CD14-positive monocyte (primary cell): ENCODE results near the gene S1PR3. TPM values are rescaled to one million over a fixed set of nuclear protein-coding genes. Genes with fewer than 3 reads are reported as not detected.
A peak's percentile ranks its signal among the peaks of the same experiment; 100 is the strongest.

Experiments
- DNase-seq, 3 donors: peaks; one replicate each; pipeline ENCODE4 v3.0.0-alpha.2; 2011 to 2022
- H2AFZ ChIP-seq: 2 replicates; pipeline ENCODE4 v1.6.0; 2012; ENCODE audit warnings: mild to moderate bottlenecking, low read depth, low read length, inconsistent platforms; ENCODE audit not compliant: insufficient read depth, poor library complexity, severe bottlenecking
- H3K27ac ChIP-seq, 2 donors: 1 replicate in 1 of 2; 2 replicates in 1 of 2; pipeline ENCODE4 v1.5.1; 2012 to 2013; ENCODE audit warnings: low read length in 2 of 2, control low read depth in 1 of 2, inconsistent platforms in 1 of 2, low read depth in 1 of 2, mild to moderate bottlenecking in 1 of 2
- H3K27me3 ChIP-seq, 2 donors: one replicate each; pipeline versions ENCODE4 v1.6.0 to v1.6.1; 2011 to 2013; ENCODE audit warnings: low read length in 2 of 2; ENCODE audit not compliant: control insufficient read depth in 2 of 2, insufficient read depth in 2 of 2
- H3K36me3 ChIP-seq, 2 donors: replicated peaks in 1 of 2; 1 replicate in 1 of 2; 2 replicates in 1 of 2; pipeline versions ENCODE4 v1.5.1 to v1.6.1; 2012 to 2013; ENCODE audit warnings: low read length in 2 of 2, control low read depth in 1 of 2, inconsistent platforms in 1 of 2, mild to moderate bottlenecking in 1 of 2; ENCODE audit not compliant: insufficient read depth in 2 of 2, control insufficient read depth in 1 of 2
- H3K4me1 ChIP-seq, 2 donors: 1 replicate in 1 of 2; 2 replicates in 1 of 2; pipeline versions ENCODE4 v1.5.1 to v1.6.1; 2012 to 2013; ENCODE audit warnings: low read length in 2 of 2, control low read depth in 1 of 2, inconsistent platforms in 1 of 2, mild to moderate bottlenecking in 1 of 2, moderate library complexity in 1 of 2; ENCODE audit not compliant: insufficient read depth in 2 of 2, control insufficient read depth in 1 of 2
- H3K4me2 ChIP-seq: replicated peaks from 2 replicates; pipeline ENCODE3; 2012; ENCODE audit warnings: low read length, moderate library complexity, mild to moderate bottlenecking; ENCODE audit not compliant: poor library complexity, severe bottlenecking; ENCODE audit errors: extremely low read depth
- H3K4me3 ChIP-seq, 3 experiments: fragments of 200-600 bp in 1 of 3; sonication (generic) in 1 of 3; replicated peaks in 1 of 3; 1 replicate in 2 of 3; 2 replicates in 1 of 3; pipeline ENCODE4 v1.5.1; 2011 to 2013; ENCODE audit warnings: low read length in 3 of 3, mild to moderate bottlenecking in 3 of 3, control low read depth in 2 of 3, low read depth in 2 of 3, inconsistent platforms in 1 of 3, moderate library complexity in 1 of 3
- H3K79me2 ChIP-seq: 2 replicates; pipeline ENCODE4 v1.6.0; 2012; ENCODE audit warnings: mild to moderate bottlenecking, control low read depth, inconsistent platforms, low read length, moderate library complexity; ENCODE audit not compliant: insufficient read depth
- H3K9ac ChIP-seq: 2 replicates; pipeline ENCODE4 v1.6.0; 2017; ENCODE audit warnings: low read length, mild to moderate bottlenecking; ENCODE audit not compliant: insufficient read depth, poor library complexity, severe bottlenecking
- H3K9me3 ChIP-seq, 2 donors: replicated peaks in 1 of 2; 1 replicate in 1 of 2; 2 replicates in 1 of 2; pipeline versions ENCODE4 v1.5.1 to v1.6.1; 2012 to 2013; ENCODE audit warnings: low read length in 2 of 2, control low read depth in 1 of 2; ENCODE audit not compliant: control insufficient read depth in 1 of 2, insufficient read depth in 1 of 2
- H4K20me1 ChIP-seq: 2 replicates; pipeline ENCODE4 v1.6.0; 2012; ENCODE audit warnings: mild to moderate bottlenecking, low read length, control low read depth, moderate library complexity; ENCODE audit not compliant: insufficient read depth
- H3K27ac Mint-ChIP-seq, 7 donors: one replicate each; pipeline ENCODE4 v1.8.0; 2020; ENCODE audit warnings: mild to moderate bottlenecking in 7 of 7, mixed read lengths in 7 of 7, moderate library complexity in 6 of 7, inconsistent platforms in 2 of 7
- H3K27me3 Mint-ChIP-seq, 3 donors: one replicate each; pipeline ENCODE4 v1.8.0; 2021 to 2022; ENCODE audit warnings: low read depth in 3 of 3, mild to moderate bottlenecking in 3 of 3, mixed read lengths in 3 of 3, moderate library complexity in 3 of 3, inconsistent platforms in 1 of 3
- H3K36me3 Mint-ChIP-seq, 2 donors: one replicate each; pipeline ENCODE4 v1.8.0; 2020; ENCODE audit warnings: mixed read lengths in 2 of 2, inconsistent platforms in 1 of 2, mild to moderate bottlenecking in 1 of 2
- H3K4me1 Mint-ChIP-seq: one replicate; pipeline ENCODE4 v1.8.0; 2020; ENCODE audit warnings: mild to moderate bottlenecking, mixed read lengths
- H3K4me3 Mint-ChIP-seq, 2 donors: one replicate each; pipeline ENCODE4 v1.8.0; 2020; ENCODE audit warnings: mild to moderate bottlenecking in 2 of 2, mixed read lengths in 2 of 2, moderate library complexity in 1 of 2
- H3K9me3 Mint-ChIP-seq, 7 donors: one replicate each; pipeline ENCODE4 v1.8.0; 2020 to 2022; ENCODE audit warnings: mixed read lengths in 7 of 7, mild to moderate bottlenecking in 6 of 7, moderate library complexity in 6 of 7, inconsistent platforms in 2 of 7
- CTCF ChIP-seq: fragments of 200-600 bp; IDR thresholded peaks from one replicate; pipeline ENCODE4 v1.8.0; 2022; ENCODE audit warnings: antibody characterized with exemption, mild to moderate bottlenecking
- WGBS: methylation state at CpG from one replicate; pipeline ENCODE4 v1.1.5; 2013; ENCODE audit warnings: missing lambda C conversion rate; ENCODE audit not compliant: insufficient coverage; 5-methylcytosine and 5-hydroxymethylcytosine counted together
- intact Hi-C, 2 donors: fragments of 100-400 bp; cut with micrococcal nuclease; formaldehyde crosslinking; loops; one replicate each; pipeline versions ENCODE4 v1.15.0 to v1.15.1; 2023
- polyA plus RNA-seq, 3 donors: library from polyadenylated mRNA; depleted of rRNA in 1 of 3; unstranded in 2 of 3; stranded (reverse) in 1 of 3; fragments of 300-500 nt in 2 of 3; fragments of >200 nt in 1 of 3; fragmentation: Illumina TruSeq in 2 of 3; gene quantifications; 1 replicate in 2 of 3; 2 replicates in 1 of 3; pipeline ENCODE4 v1.2.3, GENCODE V29; 2012 to 2021

Gene S1PR3
- polyA plus RNA-seq, 3 donors: 28.2 to 59.7 (median 30.6) TPM

- peak; percentile 21 to 70 (median 53) for DNase-seq
- H3K27me3 ChIP-seq: no peaks in the 10 kb centered on the region
- H3K36me3 ChIP-seq: no peaks in the 10 kb centered on the region
- H3K79me2 ChIP-seq: no peaks in the 10 kb centered on the region
- Mint-ChIP-seq H3K9me3 (peaks cover 0 to 10% (median 0%) of the 10 kb centered on the region in 7 donors), H3K27me3 (peaks cover 0 to 16% (median 0%) of the 10 kb centered on the region in 3 donors), H3K4me3 (no peak overlapping the region), H3K27ac (peak overlapping the region; percentile 77 to 96 (median 91)), H3K4me1 (peaks cover 75% of the 10 kb centered on the region), H3K36me3 (peaks cover 5% of the 10 kb centered on the region in 2 donors)
- WGBS: no CpG with 5 or more reads among the region's 1 CpG
- H3K9me3 ChIP-seq: no peaks in the 10 kb centered on the region
- no peak for TF ChIP-seq CTCF
- H2AFZ ChIP-seq: peak overlapping the region; percentile 55
- peak overlapping the region; percentile 27 for H3K4me2 ChIP-seq
- intact Hi-C loops: loop anchor here (1.0 to 10.0 kb wide), 4 partner anchors 12 to 45 kb away; no protein-coding TSS in a partner anchor
- H3K4me3 ChIP-seq: peak overlapping the region in 1 of 3 experiments; percentile 23
- H4K20me1 ChIP-seq: no peaks in the 10 kb centered on the region
- H3K27ac ChIP-seq: peak overlapping the region; percentile 58 to 78
- H3K9ac ChIP-seq: no peak overlapping the region
- peaks cover 68 to 70% of the 10 kb centered on the region in 2 donors for H3K4me1 ChIP-seq
Observed at GRCh38 chr9:88949961-88950340, 41.3 kb upstream of the S1PR3 start.

GRCh38 chr9:88950341-88951154 lies 40.7 kb upstream of the S1PR3 start:
- no peaks in the 10 kb centered on the region for H3K79me2 ChIP-seq
- H3K36me3 ChIP-seq: no peaks in the 10 kb centered on the region
- H3K4me3 ChIP-seq: peak overlapping the region in 1 of 3 experiments; percentile 23
- Mint-ChIP-seq H3K27ac (peak overlapping the region; percentile 77 to 96 (median 91)), H3K27me3 (peaks cover 0 to 10% (median 0%) of the 10 kb centered on the region in 3 donors), H3K9me3 (peaks cover 0 to 10% (median 0%) of the 10 kb centered on the region in 7 donors), H3K4me1 (peaks cover 73% of the 10 kb centered on the region), H3K4me3 (peak overlapping the region in 1 of 2 donors; percentile 67), H3K36me3 (peaks cover 5% of the 10 kb centered on the region in 2 donors)
- H3K4me2 ChIP-seq: peak overlapping the region; percentile 27
- WGBS: 70% methylated on average over 2 of the region's 10 CpGs
- no peak overlapping the region for H3K9ac ChIP-seq
- DNase-seq: peak; percentile 47 to 79 (median 76)
- peak overlapping the region; percentile 55 for H2AFZ ChIP-seq
- intact Hi-C loops: loop anchor here (1.0 to 10.0 kb wide), 4 partner anchors 12 to 46 kb away; no protein-coding TSS in a partner anchor
- no peaks in the 10 kb centered on the region for H4K20me1 ChIP-seq
- H3K27me3 ChIP-seq: no peaks in the 10 kb centered on the region
- H3K4me1 ChIP-seq: peaks cover 67% of the 10 kb centered on the region in 2 donors
- TF ChIP-seq CTCF: no peak
- H3K9me3 ChIP-seq: no peaks in the 10 kb centered on the region
- peak overlapping the region; percentile 58 to 78 for H3K27ac ChIP-seq
